BJ (cell line): ENCODE measurements around the gene CLN5. TPM values are rescaled to one million over a fixed set of nuclear protein-coding genes. Genes with fewer than 3 reads are reported as not detected.

Experiments
- CTCF ChIA-PET: fragments of 350-600 bp; formaldehyde crosslinking; extraction: SDS; loops from one replicate; lab custom pipeline; 2021; ENCODE audit warnings: antibody characterized with exemption, inconsistent platforms; lab: Yijun Ruan, JAX
- POLR2A ChIA-PET: fragments of 300-600 bp; sonication (Branson Sonifier 250); formaldehyde crosslinking; extraction: SDS; loops from one replicate; lab custom pipeline; 2021; ENCODE audit warnings: antibody characterized with exemption; lab: Charles Lee
- DNase-seq: peaks from one replicate; pipeline ENCODE4 v3.0.0-alpha.2; 2011; ENCODE audit warnings: low read depth
- H3K27me3 ChIP-seq: 2 replicates; pipeline ENCODE4 v1.6.0; 2011; ENCODE audit warnings: low read length; ENCODE audit not compliant: control insufficient read depth, insufficient read depth
- H3K36me3 ChIP-seq: 2 replicates; pipeline ENCODE4 v1.5.1; 2011; ENCODE audit warnings: low read length; ENCODE audit not compliant: control insufficient read depth, insufficient read depth
- H3K4me3 ChIP-seq: 2 replicates; pipeline ENCODE4 v1.5.1; 2011; ENCODE audit warnings: low read depth, mild to moderate bottlenecking, control low read depth, low read length
- CTCF ChIP-seq: IDR thresholded peaks from 2 replicates; pipeline ENCODE4 v1.5.1; 2011; ENCODE audit warnings: low read depth, mild to moderate bottlenecking, control low read depth, inconsistent platforms, low read length, moderate library complexity; ENCODE audit not compliant: insufficient read depth
- polyA plus RNA-seq: library from polyadenylated mRNA; depleted of rRNA; stranded (reverse); fragments of >200 nt; gene quantifications from 2 replicates; pipeline ENCODE4 v1.2.3, GENCODE V29; 2011; rRNA removed

The CLN5 gene
- polyA plus RNA-seq, 1 experiment = 11.0 TPM

- POLR2A ChIA-PET = no interaction called here
- no peak overlapping the region for H3K4me3 ChIP-seq
- H3K27me3 ChIP-seq = no peaks in the 10 kb centered on the region
- CTCF ChIA-PET = no interaction called here
- no peak for DNase-seq
- no peak for TF ChIP-seq CTCF
- H3K36me3 ChIP-seq = peaks cover 6% of the 10 kb centered on the region; the same call in 1 of the 2 replicates
These were observed 61.3 kb downstream of the CLN5 start for GRCh38 chr13:77053192-77053591.

Other genes with a start within 250 kb of the CLN5 start
- 1.5 and 1.9 TPM in 2 replicates for gene KCTD12, start 105.7 kb upstream of the CLN5 start, polyA plus RNA-seq
- not detected in 2 replicates for gene ACOD1, start 43.6 kb upstream of the CLN5 start, polyA plus RNA-seq
- gene FBXL3, start 35.1 kb downstream of the CLN5 start, polyA plus RNA-seq = 22.0 and 35.9 TPM in 2 replicates